Lung (tissue), 12 donors: ENCODE results near the gene RHEB. TPM values are rescaled to one million over a fixed set of nuclear protein-coding genes. Genes with fewer than 3 reads are reported as not detected.

Source experiments
- ATAC-seq: fragments of 200-7000 bp; cut with Tn5 transposase; one replicate; pipeline ENCODE4 v1.9.1; 2020; ENCODE audit warnings: moderate number of reproducible peaks; ENCODE audit not compliant: insufficient read depth, low FRiP score
- DNase-seq, 3 donors: peaks; one replicate each; pipeline ENCODE4 v3.0.0-alpha.2; 2013 to 2017
- H3K27ac ChIP-seq, 2 donors: one replicate each; pipeline ENCODE4 v1.5.1; 2013; ENCODE audit warnings: mild to moderate bottlenecking in 2 of 2, moderate library complexity in 2 of 2, control low read depth in 1 of 2, inconsistent platforms in 1 of 2, low read depth in 1 of 2, low read length in 1 of 2
- H3K27me3 ChIP-seq, 3 donors: one replicate each; pipeline ENCODE4 v1.5.1; 2013; ENCODE audit warnings: low read length in 2 of 3; ENCODE audit not compliant: control insufficient read depth in 3 of 3, insufficient read depth in 3 of 3
- H3K36me3 ChIP-seq, 4 donors: one replicate each; pipeline ENCODE4 v1.5.1; 2013; ENCODE audit warnings: low read length in 4 of 4, mild to moderate bottlenecking in 1 of 4, moderate library complexity in 1 of 4; ENCODE audit not compliant: control insufficient read depth in 4 of 4, insufficient read depth in 4 of 4
- H3K4me1 ChIP-seq, 5 donors: one replicate each; pipeline ENCODE4 v1.5.1; 2013; ENCODE audit warnings: low read length in 5 of 5, mild to moderate bottlenecking in 2 of 5, moderate library complexity in 1 of 5; ENCODE audit not compliant: control insufficient read depth in 5 of 5, insufficient read depth in 5 of 5
- H3K4me3 ChIP-seq: one replicate; pipeline ENCODE4 v1.5.1; 2013; ENCODE audit warnings: mild to moderate bottlenecking, control low read depth, moderate library complexity
- H3K9ac ChIP-seq, 2 donors: one replicate each; pipeline ENCODE4 v1.5.1; 2013; ENCODE audit warnings: low read length in 2 of 2, control low read depth in 1 of 2; ENCODE audit not compliant: insufficient read depth in 1 of 2
- H3K9me3 ChIP-seq, 4 donors: one replicate each; pipeline ENCODE4 v1.5.1; 2013; ENCODE audit warnings: low read length in 3 of 4, mild to moderate bottlenecking in 1 of 4, moderate library complexity in 1 of 4; ENCODE audit not compliant: control insufficient read depth in 4 of 4, insufficient read depth in 3 of 4
- CTCF ChIP-seq: IDR thresholded peaks from 2 replicates; pipeline ENCODE4 v1.5.1; 2012; ENCODE audit warnings: mild to moderate bottlenecking; ENCODE audit errors: control extremely low read depth, extremely low read depth
- WGBS, 2 donors: extraction: QIAGEN DNeasy Blood & Tissue Kit; methylation state at CpG; one replicate each; pipeline ENCODE4 v1.1.7; 2013; 5-methylcytosine and 5-hydroxymethylcytosine counted together
- polyA plus RNA-seq, 2 donors: library from polyadenylated mRNA; stranded (reverse); fragments of 200-250 nt; gene quantifications; one replicate each; pipeline ENCODE4 v1.2.1, GENCODE V29; 2013
- total RNA-seq, 2 donors: library from RNA; depleted of rRNA in 1 of 2; stranded (reverse); fragments of >200 nt in 1 of 2; gene quantifications; one replicate each; pipeline ENCODE4 v1.2.1, GENCODE V29; 2014 to 2021
- donor health status: control.
- donor health status: control.
- donor health status: Bipolar disorder and iron deficiency.
- donor health status: healthy.
- donor health status: DM: yes; HTN: yes; CAD: no.

RHEB gene
- total and polyA plus RNA-seq, 4 donors: 65.6 to 117 (median 83.8) TPM

GRCh38 chr7:151560243-151560642 is 40.5 kb upstream of the RHEB start:
- WGBS, 2 donors: 93 to 96% methylated on average over 9 of the region's 9 CpGs
- no peak overlapping the region for H3K9ac ChIP-seq
- no peak for TF ChIP-seq CTCF
- no peaks in the 10 kb centered on the region for H3K27me3 ChIP-seq
- peaks cover 0 to 21% (median 14%) of the 10 kb centered on the region in 4 donors for H3K36me3 ChIP-seq
- DNase-seq: no peak
- H3K4me3 ChIP-seq: no peak overlapping the region
- H3K27ac ChIP-seq: no peak overlapping the region
- no peak for ATAC-seq
- H3K4me1 ChIP-seq: no peaks in the 10 kb centered on the region
- H3K9me3 ChIP-seq: no peaks in the 10 kb centered on the region

- no peak for TF ChIP-seq CTCF
- H3K9ac ChIP-seq: no peak overlapping the region
- DNase-seq: no peak
- no peak overlapping the region for H3K4me3 ChIP-seq
- no peak for ATAC-seq
- no peaks in the 10 kb centered on the region for H3K27me3 ChIP-seq
- no peaks in the 10 kb centered on the region for H3K9me3 ChIP-seq
- H3K27ac ChIP-seq: no peak overlapping the region
- peaks cover 0 to 21% (median 13%) of the 10 kb centered on the region in 4 donors for H3K36me3 ChIP-seq
- H3K4me1 ChIP-seq: no peaks in the 10 kb centered on the region
- 89 to 98% methylated on average over 5 of the region's 5 CpGs for WGBS, 2 donors
Observed at GRCh38 chr7:151559557-151560183, 40.0 kb upstream of the RHEB start.

- Histone ChIP-seq H3K9ac (no peak overlapping the region), H3K27me3 (no peaks in the 10 kb centered on the region), H3K4me3 (no peak overlapping the region), H3K36me3 (peaks cover 0 to 16% (median 12%) of the 10 kb centered on the region in 4 donors), H3K9me3 (no peaks in the 10 kb centered on the region), H3K27ac (no peak overlapping the region), H3K4me1 (peaks cover 0 to 2% (median 0%) of the 10 kb centered on the region in 5 donors)
- DNase-seq (no peak), ATAC-seq (no peak)
- 84 to 88% methylated on average over 6 of the region's 6 CpGs for WGBS, 2 donors
- no peak for TF ChIP-seq CTCF
Observed at GRCh38 chr7:151558575-151558974, 38.9 kb upstream of the RHEB start.

GRCh38 chr7:151556592-151556991 is 36.9 kb upstream of the RHEB start:
- peaks cover 0 to 10% (median 0%) of the 10 kb centered on the region in 5 donors for H3K4me1 ChIP-seq
- H3K9me3 ChIP-seq: no peaks in the 10 kb centered on the region
- no peak for ATAC-seq
- no peak overlapping the region for H3K4me3 ChIP-seq
- peaks cover 0 to 16% (median 12%) of the 10 kb centered on the region in 4 donors for H3K36me3 ChIP-seq
- no peak for TF ChIP-seq CTCF
- no peak overlapping the region for H3K9ac ChIP-seq
- no peak for DNase-seq
- H3K27me3 ChIP-seq: peaks cover 0 to 2% (median 0%) of the 10 kb centered on the region in 3 donors
- no peak overlapping the region for H3K27ac ChIP-seq
- 97% methylated on average over 12 of the region's 12 CpGs for WGBS, 2 donors
